SK-N-SH (cell line): Measurements from ENCODE around the gene PPIL4. TPM values are rescaled to one million over a fixed set of nuclear protein-coding genes. Genes with fewer than 3 reads are reported as not detected.

Source experiments
- CTCF ChIA-PET: fragments of 300-600, 350-600 bp; formaldehyde crosslinking; extraction: SDS; loops from one replicate; lab custom pipeline; 2021; lab: Yijun Ruan, JAX
- POLR2A ChIA-PET: fragments of 350-600 bp; sonication (Branson Sonifier 250); formaldehyde crosslinking; extraction: SDS; loops from one replicate; lab custom pipeline; 2020; ENCODE audit warnings: antibody characterized with exemption, inconsistent platforms; lab: Yijun Ruan, JAX
- DNase-seq: peaks from one replicate; pipeline ENCODE4 v3.0.0; 2012
- H2AFZ ChIP-seq: fragments of 200-600 bp; sonication (generic); 2 replicates; pipeline ENCODE4 v1.8.1; 2016; ENCODE audit warnings: antibody characterized with exemption, mild to moderate bottlenecking, low read depth
- H3F3A ChIP-seq: fragments of 200-600 bp; sonication (generic); replicated peaks from 2 replicates; pipeline ENCODE3; 2016; ENCODE audit warnings: antibody characterized with exemption, mild to moderate bottlenecking; ENCODE audit not compliant: insufficient read depth
- H3K27ac ChIP-seq, 2 experiments: fragments of 200-500 bp in 1 of 2; fragments of 200-600 bp in 1 of 2; sonication (Bioruptor generic) in 1 of 2; sonication (generic), shearing (Covaris generic) in 1 of 2; 2 replicates each; pipeline versions ENCODE4 v1.5.1 to v1.6.1; 2014 to 2016; ENCODE audit warnings: low read depth in 2 of 2, inconsistent platforms in 1 of 2, low read length in 1 of 2, mild to moderate bottlenecking in 1 of 2, mixed read lengths in 1 of 2
- H3K27me3 ChIP-seq: fragments of 200-600 bp; sonication (generic), shearing (Covaris generic); 2 replicates; pipeline ENCODE4 v1.6.1; 2016; ENCODE audit warnings: mixed run types; ENCODE audit not compliant: insufficient read depth
- H3K36me3 ChIP-seq, 2 experiments: fragments of 200-500 bp in 1 of 2; fragments of 200-600 bp in 1 of 2; sonication (Bioruptor generic) in 1 of 2; sonication (generic) in 1 of 2; replicated peaks in 1 of 2; 2 replicates each; pipeline versions ENCODE3 to v1.5.1; 2014 to 2016; ENCODE audit warnings: low read length in 1 of 2, mild to moderate bottlenecking in 1 of 2; ENCODE audit not compliant: insufficient read depth in 2 of 2, control insufficient read depth in 1 of 2
- H3K4me1 ChIP-seq, 2 experiments: fragments of 200-500 bp in 1 of 2; fragments of 200-600 bp in 1 of 2; sonication (Bioruptor generic) in 1 of 2; sonication (generic), shearing (Covaris generic) in 1 of 2; 2 replicates each; pipeline versions ENCODE4 v1.5.1 to v1.6.1; 2014 to 2016; ENCODE audit warnings: low read depth in 1 of 2, low read length in 1 of 2, mixed run types in 1 of 2; ENCODE audit not compliant: insufficient read depth in 2 of 2, control insufficient read depth in 1 of 2
- H3K4me2 ChIP-seq: fragments of 200-600 bp; sonication (generic), shearing (Covaris generic); 2 replicates; pipeline ENCODE4 v1.6.1; 2017; ENCODE audit warnings: mixed run types
- H3K4me3 ChIP-seq, 2 experiments: fragments of 200-500 bp in 1 of 2; fragments of 200-600 bp in 1 of 2; sonication (Bioruptor generic) in 1 of 2; sonication (generic), shearing (Covaris generic) in 1 of 2; 2 replicates each; pipeline versions ENCODE4 v1.5.1 to v1.8.1; 2014 to 2016; ENCODE audit warnings: low read depth in 2 of 2, inconsistent platforms in 1 of 2, low read length in 1 of 2, mild to moderate bottlenecking in 1 of 2, mixed read lengths in 1 of 2, moderate library complexity in 1 of 2
- H3K79me2 ChIP-seq: fragments of 200-600 bp; sonication (generic); 2 replicates; pipeline ENCODE4 v1.8.1; 2017; ENCODE audit warnings: mild to moderate bottlenecking; ENCODE audit not compliant: insufficient read depth
- H3K9ac ChIP-seq: fragments of 200-600 bp; sonication (generic); 2 replicates; pipeline ENCODE4 v1.6.1; 2017; ENCODE audit warnings: mixed run types
- H3K9me2 ChIP-seq: fragments of 200-600 bp; sonication (generic); 2 replicates; pipeline ENCODE4 v1.6.1; 2017; ENCODE audit warnings: mixed run types
- H3K9me3 ChIP-seq: fragments of 200-600 bp; sonication (generic); 2 replicates; pipeline ENCODE4 v1.6.1; 2017; ENCODE audit warnings: mixed run types, mild to moderate bottlenecking, moderate library complexity
- H4K20me1 ChIP-seq: fragments of 200-600 bp; sonication (generic); 2 replicates; pipeline ENCODE4 v1.6.1; 2017; ENCODE audit warnings: mild to moderate bottlenecking, mixed run types; ENCODE audit not compliant: insufficient read depth
- CHD2 ChIP-seq: fragments of 150-350 bp; IDR thresholded peaks from 2 replicates; pipeline ENCODE4 v1.6.1; 2018; ENCODE audit warnings: low read length; ENCODE audit not compliant: partially characterized antibody
- EP300 ChIP-seq, 2 experiments: IDR thresholded peaks; 2 replicates each; pipeline versions ENCODE4 v1.4.0 to v1.6.1; 2012; ENCODE audit warnings: borderline replicate concordance in 1 of 2, low read depth in 1 of 2, low read length in 1 of 2
- GABPA ChIP-seq: IDR thresholded peaks from 2 replicates; pipeline ENCODE4 v1.4.0; 2012; ENCODE audit warnings: low read depth, mild to moderate bottlenecking
- GATA2 ChIP-seq: sonication (generic); formaldehyde crosslinking; IDR thresholded peaks from 2 replicates; pipeline ENCODE4 v1.5.0; 2020; ENCODE audit warnings: mild to moderate bottlenecking, missing genetic modification reagents
- IRF3 ChIP-seq: fragments of 150-350 bp; IDR thresholded peaks from 2 replicates; pipeline ENCODE4 v1.6.1; 2016; ENCODE audit warnings: mild to moderate bottlenecking, low read depth, low read length
- MEF2A ChIP-seq: IDR thresholded peaks from 2 replicates; pipeline ENCODE4 v1.4.0; 2012; ENCODE audit warnings: low read depth, borderline replicate concordance
- MXI1 ChIP-seq: IDR thresholded peaks from 2 replicates; pipeline ENCODE4 v1.6.1; 2012; ENCODE audit warnings: mild to moderate bottlenecking, low read depth, low read length, improper control_type of control experiment
- NRF1 ChIP-seq: IDR thresholded peaks from 2 replicates; pipeline ENCODE4 v1.6.1; 2012; ENCODE audit warnings: low read depth, mild to moderate bottlenecking, low read length
- POLR2AphosphoS5 ChIP-seq: IDR thresholded peaks from 2 replicates; pipeline ENCODE4 v1.6.1; 2012; ENCODE audit warnings: low read depth, low read length
- RAD21 ChIP-seq: IDR thresholded peaks from 2 replicates; pipeline ENCODE4 v1.6.1; 2012; ENCODE audit warnings: mild to moderate bottlenecking, low read length
- REST ChIP-seq: IDR thresholded peaks from 2 replicates; pipeline ENCODE4 v1.6.1; 2012; ENCODE audit warnings: mild to moderate bottlenecking, low read depth, low read length, moderate library complexity
- RXRA ChIP-seq: IDR thresholded peaks from 2 replicates; pipeline ENCODE4 v1.4.0; 2012; ENCODE audit warnings: low read depth, mild to moderate bottlenecking, borderline replicate concordance
- SIN3A ChIP-seq: IDR thresholded peaks from 2 replicates; pipeline ENCODE4 v1.6.1; 2012; ENCODE audit warnings: low read depth, mild to moderate bottlenecking, low read length, moderate library complexity, borderline replicate concordance
- TAF1 ChIP-seq: IDR thresholded peaks from 2 replicates; pipeline ENCODE4 v1.6.1; 2012; ENCODE audit warnings: low read depth, mild to moderate bottlenecking, low read length, moderate library complexity, borderline replicate concordance
- TCF12 ChIP-seq: IDR thresholded peaks from 2 replicates; pipeline ENCODE4 v1.4.0; 2012
- USF2 ChIP-seq: fragments of 150-350 bp; IDR thresholded peaks from 2 replicates; pipeline ENCODE4 v1.6.1; 2017; ENCODE audit warnings: antibody characterized with exemption, low read length, low read depth, borderline replicate concordance
- YY1 ChIP-seq: IDR thresholded peaks from 2 replicates; pipeline ENCODE4 v1.4.0; 2012; ENCODE audit warnings: low read depth, mild to moderate bottlenecking
- WGBS: methylation state at CpG from one replicate; pipeline ENCODE4 v1.1.6; 2017; ENCODE audit warnings: low lambda C conversion rate; 5-methylcytosine and 5-hydroxymethylcytosine counted together
- polyA plus RNA-seq, 3 experiments: library from polyadenylated mRNA; depleted of rRNA; stranded (reverse); fragments of >200 nt; gene quantifications; 2 replicates each; pipeline ENCODE4 v1.2.3, GENCODE V29; 2012

Gene PPIL4
- polyA plus RNA-seq, 1 of the 3 experiments (the other 2 are of a cell fraction), result 3.3 TPM

DNA sequence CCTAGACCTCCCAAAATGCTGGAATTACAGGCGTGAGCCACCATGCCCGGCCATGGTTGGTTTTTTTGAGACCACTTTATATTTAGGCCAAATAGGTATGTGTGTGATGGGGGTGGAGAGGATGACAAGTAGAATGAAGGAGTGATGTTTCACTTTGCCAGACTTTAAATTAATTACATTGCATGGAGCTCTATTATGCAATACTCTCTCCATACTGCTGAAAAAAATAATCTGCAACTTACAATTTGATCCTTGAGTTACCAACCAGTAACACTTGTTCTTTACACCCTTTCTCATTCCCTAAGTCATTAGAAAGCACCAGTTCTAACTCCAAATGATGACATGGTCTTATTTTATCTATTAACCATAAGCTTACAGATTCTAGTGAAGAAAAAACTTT lies 47.1 kb upstream of the PPIL4 start:
- ChIA-PET CTCF (interaction anchor here (0.9 to 1.8 kb wide), 2 partner anchors 23 to 27 kb away, joined by 4 to 6 read pairs; partner anchors contain the start of gene GINM1), POLR2A (no interaction called here)
- Histone ChIP-seq H3K36me3 (peaks cover 56 to 62% of the 10 kb centered on the region in 2 experiments), H3K4me2 (no peak overlapping the region), H3K4me3 (no peak overlapping the region), H3F3A (peaks cover 3% of the 10 kb centered on the region), H3K79me2 (no peaks in the 10 kb centered on the region), H3K27me3 (no peaks in the 10 kb centered on the region), H4K20me1 (no peaks in the 10 kb centered on the region), H3K9ac (no peak overlapping the region), H3K9me3 (no peaks in the 10 kb centered on the region), H3K27ac (no peak overlapping the region), H3K9me2 (no peaks in the 10 kb centered on the region), H3K4me1 (no peaks in the 10 kb centered on the region), H2AFZ (no peak overlapping the region)
- DNase-seq, result no peak
- no peak for TF ChIP-seq TAF1
- no peak for TF ChIP-seq EP300 (IDR thresholded peaks at IDR 0.05; ENCODE audit: borderline replicate concordance in 1 of 2, low read depth in 1 of 2, low read length in 1 of 2)
- TF ChIP-seq RAD21, result no peak
- no peak for TF ChIP-seq TCF12
- TF ChIP-seq IRF3, result no peak
- no peak for TF ChIP-seq USF2
- no peak for TF ChIP-seq REST
- TF ChIP-seq GABPA, result no peak
- no peak for TF ChIP-seq MXI1
- WGBS, result 88% methylated on average over 2 of the region's 2 CpGs

GRCh38 chr6:149586149-149586548 lies 40.3 kb upstream of the PPIL4 start:
- WGBS, result 93% methylated on average over 2 of the region's 2 CpGs
- peaks cover 3% of the 10 kb centered on the region for H3F3A ChIP-seq
- DNase-seq, result no peak
- H3K9me3 ChIP-seq, result no peaks in the 10 kb centered on the region
- H3K4me1 ChIP-seq, result no peaks in the 10 kb centered on the region
- no peak overlapping the region for H3K9ac ChIP-seq
- H3K4me3 ChIP-seq, result no peak overlapping the region
- H3K27ac ChIP-seq, result no peak overlapping the region
- TF ChIP-seq GATA2 (CRISPR knock-in tag) (no peak), SIN3A (no peak), MEF2A (no peak), YY1 (no peak), TAF1 (no peak), POLR2AphosphoS5 (no peak), RXRA (no peak), NRF1 (no peak), CHD2 (no peak)
- TF ChIP-seq, all 33 proteins: peak for 0
- Histone ChIP-seq H3K4me2 (no peak overlapping the region), H3K27me3 (no peaks in the 10 kb centered on the region), H3K9me2 (no peaks in the 10 kb centered on the region), H3K36me3 (peaks cover 29 to 35% of the 10 kb centered on the region in 2 experiments), H2AFZ (no peak overlapping the region), H4K20me1 (no peaks in the 10 kb centered on the region), H3K79me2 (no peaks in the 10 kb centered on the region)
- ChIA-PET CTCF (interaction anchor here (1.7 kb wide), 1 partner anchor 9 kb away, joined by 3 read pairs; no protein-coding TSS in a partner anchor), POLR2A (no interaction called here)
